Endothelial cell of umbilical vein (primary cell): Measurements from ENCODE around the gene MTREX. TPM values are rescaled to one million over a fixed set of nuclear protein-coding genes. Genes with fewer than 3 reads are reported as not detected.

ENCODE experiments used
- BruUV-seq: library from RNA; stranded (reverse); fragments of 400-500 nt; replicated peaks from 2 replicates; lab custom pipeline; 2021; lab: Mats Ljungman, UMichigan
- CTCF ChIA-PET: fragments of 300-600, 350-600 bp; sonication (Branson Sonifier 250); formaldehyde crosslinking; loops from one replicate; lab custom pipeline; 2021; ENCODE audit warnings: antibody characterized with exemption, inconsistent platforms; lab: Charles Lee
- POLR2A ChIA-PET: fragments of 300-600, 350-600 bp; sonication (Branson Sonifier 250); formaldehyde crosslinking; loops from one replicate; lab custom pipeline; 2021; ENCODE audit warnings: antibody characterized with exemption, inconsistent platforms; lab: Charles Lee
- DNase-seq: peaks from one replicate; pipeline ENCODE4 v3.0.0-alpha.2; 2011; ENCODE audit warnings: low read depth, low spot score
- FAIRE-seq: peaks from 2 replicates; lab custom pipeline; 2011; peaks lifted over from hg19 to GRCh38; lab: Jason Lieb, UNC
- H2AFZ ChIP-seq: 2 replicates; pipeline ENCODE4 v1.6.0; 2012; ENCODE audit warnings: low read depth, low read length, control low read depth, inconsistent platforms
- H3K27ac ChIP-seq: 2 replicates; pipeline ENCODE4 v1.5.1; 2011; ENCODE audit warnings: low read depth, mild to moderate bottlenecking, control low read depth, low read length, moderate library complexity; ENCODE audit not compliant: insufficient read depth
- H3K27me3 ChIP-seq, 2 experiments: 2 replicates each; pipeline versions ENCODE4 v1.6.0 to v1.6.1; 2011; ENCODE audit warnings: low read length in 2 of 2, mixed read lengths in 1 of 2; ENCODE audit not compliant: control insufficient read depth in 2 of 2, insufficient read depth in 2 of 2
- H3K36me3 ChIP-seq, 2 experiments: 2 replicates in 1 of 2; 3 replicates in 1 of 2; pipeline ENCODE4 v1.5.1; 2011; ENCODE audit warnings: low read length in 2 of 2, mild to moderate bottlenecking in 1 of 2, moderate library complexity in 1 of 2; ENCODE audit not compliant: control insufficient read depth in 2 of 2, insufficient read depth in 2 of 2; ENCODE audit errors: extremely low read depth in 1 of 2
- H3K4me1 ChIP-seq: 3 replicates; pipeline ENCODE4 v1.5.1; 2011; ENCODE audit warnings: mild to moderate bottlenecking, low read length; ENCODE audit not compliant: control insufficient read depth, insufficient read depth; ENCODE audit errors: extremely low read depth
- H3K4me2 ChIP-seq: 2 replicates; pipeline ENCODE4 v1.6.1; 2011; ENCODE audit warnings: low read length, control low read depth, mixed read lengths; ENCODE audit not compliant: insufficient read depth
- H3K4me3 ChIP-seq, 3 experiments: fragments of 200-600 bp in 1 of 3; sonication (generic), shearing (Covaris generic) in 1 of 3; replicated peaks in 1 of 3; 2 replicates each; pipeline ENCODE4 v1.5.1; 2011 to 2016; ENCODE audit warnings: control low read depth in 3 of 3, low read length in 3 of 3, mild to moderate bottlenecking in 2 of 3, inconsistent platforms in 1 of 3, low read depth in 1 of 3, moderate library complexity in 1 of 3; ENCODE audit not compliant: insufficient read depth in 1 of 3
- H3K79me2 ChIP-seq: 2 replicates; pipeline ENCODE4 v1.6.0; 2012; ENCODE audit warnings: low read length, inconsistent platforms; ENCODE audit not compliant: control insufficient read depth, insufficient read depth
- H3K9ac ChIP-seq: replicated peaks from 2 replicates; pipeline ENCODE3; 2011; ENCODE audit warnings: low read length, control low read depth; ENCODE audit not compliant: insufficient read depth; ENCODE audit errors: extremely low read depth
- H3K9me1 ChIP-seq: replicated peaks from 3 replicates; pipeline ENCODE4 v1.6.0; 2011; ENCODE audit warnings: mild to moderate bottlenecking, low read length; ENCODE audit not compliant: control insufficient read depth, insufficient read depth; ENCODE audit errors: extremely low read depth
- H3K9me3 ChIP-seq: replicated peaks from 2 replicates; pipeline ENCODE4 v1.5.1; 2012; ENCODE audit warnings: low read length, inconsistent platforms; ENCODE audit not compliant: control insufficient read depth, insufficient read depth
- H4K20me1 ChIP-seq: replicated peaks from 2 replicates; pipeline ENCODE3; 2011; ENCODE audit warnings: mild to moderate bottlenecking, low read length; ENCODE audit not compliant: control insufficient read depth, insufficient read depth; ENCODE audit errors: extremely low read depth
- CTCF ChIP-seq, 2 donors: IDR thresholded peaks; 1 replicate in 1 of 2; 2 replicates in 1 of 2; pipeline ENCODE4 v1.5.1; 2011; ENCODE audit warnings: low read length in 2 of 2, mild to moderate bottlenecking in 2 of 2, moderate library complexity in 2 of 2, control low read depth in 1 of 2, inconsistent platforms in 1 of 2, low read depth in 1 of 2; ENCODE audit not compliant: insufficient read depth in 1 of 2; ENCODE audit errors: extremely low read depth in 1 of 2
- EZH2 ChIP-seq: IDR thresholded peaks from 2 replicates; pipeline ENCODE4 v1.6.1; 2012; ENCODE audit warnings: borderline replicate concordance, low read depth, mild to moderate bottlenecking, moderate library complexity, low read length, inconsistent platforms; ENCODE audit not compliant: severe bottlenecking
- FOS ChIP-seq: IDR thresholded peaks from 2 replicates; pipeline ENCODE4 v1.6.1; 2011; ENCODE audit warnings: mild to moderate bottlenecking, low read length, moderate library complexity, borderline replicate concordance; ENCODE audit not compliant: insufficient read depth
- GATA2 ChIP-seq: IDR thresholded peaks from 2 replicates; pipeline ENCODE4 v1.7.0; 2011; ENCODE audit warnings: low read depth, mild to moderate bottlenecking, moderate library complexity, mixed read lengths, low read length; ENCODE audit not compliant: insufficient read length, insufficient read depth
- JUN ChIP-seq: IDR thresholded peaks from 2 replicates; pipeline ENCODE4 v1.6.1; 2011; ENCODE audit warnings: borderline replicate concordance, low read depth; ENCODE audit not compliant: insufficient read length, insufficient read depth
- MAX ChIP-seq: IDR thresholded peaks from 2 replicates; pipeline ENCODE4 v1.6.1; 2011; ENCODE audit not compliant: insufficient read depth, insufficient read length
- MYC ChIP-seq: IDR thresholded peaks from one replicate; pipeline ENCODE4 v1.6.1; 2011; ENCODE audit warnings: mild to moderate bottlenecking, low read depth, low read length
- POLR2A ChIP-seq: IDR thresholded peaks from 2 replicates; pipeline ENCODE4 v1.6.1; 2012; ENCODE audit warnings: low read depth, mild to moderate bottlenecking, control low read depth, low read length
- POLR2AphosphoS5 ChIP-seq: IDR thresholded peaks from 2 replicates; pipeline ENCODE4 v1.6.1; 2012; ENCODE audit warnings: low read depth, mild to moderate bottlenecking, control low read depth, low read length, moderate library complexity; ENCODE audit not compliant: insufficient read depth
- dilution Hi-C: fragments of 300-500 bp; cut with MboI; formaldehyde crosslinking; loops from one replicate; pipeline ENCODE4 v1.15.0; 2019; ENCODE audit warnings: low sequenced_read_pairs; ENCODE audit not compliant: extremely low pct_ligation_motif_present
- intact Hi-C: fragments of 100-400 bp; cut with micrococcal nuclease; formaldehyde crosslinking; loops from one replicate; pipeline ENCODE4 v1.10.0; 2022
- polyA plus RNA-seq, 4 experiments: library from polyadenylated mRNA; depleted of rRNA in 3 of 4; stranded (reverse) in 3 of 4; unstranded in 1 of 4; fragments of >200 nt; gene quantifications; 2 replicates each; pipeline versions ENCODE4 v1.2.1 to v1.2.3, GENCODE V29; 2011 to 2012; ENCODE audit warnings: missing spikeins in 1 of 4
- total RNA-seq: library from RNA; stranded (reverse); gene quantifications from 2 replicates; pipeline ENCODE4 v1.2.3, GENCODE V29; 2021

MTREX gene
- total and polyA plus RNA-seq, 2 donors (not counting 3 experiments of a cell fraction or from before 2014, with no cell fraction given), result 9.8 to 76.3 TPM

- intact Hi-C loops, result loop anchor here (10.0 kb wide), 1 partner anchor 187 kb away; the partner anchor contains the start of gene PLPP1
- DNase-seq (no peak), FAIRE-seq (no peak)
Observed at GRCh38 chr5:55347786-55348185, 40.0 kb downstream of the MTREX start.

More at GRCh38 chr5:55347786-55348185, 40.0 kb downstream of the MTREX start:
- peaks cover 9 to 28% of the 10 kb centered on the region in 2 experiments for H3K36me3 ChIP-seq
- POLR2A ChIA-PET, result no interaction called here
- H4K20me1 ChIP-seq, result no peaks in the 10 kb centered on the region
- H3K4me3 ChIP-seq, result no peak overlapping the region
- H3K27ac ChIP-seq, result no peak overlapping the region
- H3K9me1 ChIP-seq, result no peaks in the 10 kb centered on the region
- peaks cover 3% of the 10 kb centered on the region for H3K4me1 ChIP-seq
- no peak for TF ChIP-seq POLR2AphosphoS5
- TF ChIP-seq POLR2A, result no peak
- TF ChIP-seq CTCF (IDR thresholded peaks at IDR 0.05; ENCODE audit: extremely low read depth in 1 of 2, insufficient read depth in 1 of 2, low read depth in 1 of 2, low read length in 2 of 2), result no peak
- no peak for TF ChIP-seq FOS
- no peak for TF ChIP-seq GATA2
- TF ChIP-seq MAX, result no peak
- TF ChIP-seq MYC, result no peak
- TF ChIP-seq EZH2, result no peak
- TF ChIP-seq JUN, result no peak
- H3K9ac ChIP-seq, result no peak overlapping the region
- no peaks in the 10 kb centered on the region for H3K27me3 ChIP-seq
- CTCF ChIA-PET, result interaction anchor here (1.5 kb wide), 1 partner anchor 344 kb away, joined by 5 read pairs; no protein-coding TSS in a partner anchor
- dilution Hi-C loops, result no loop called here
- no peaks in the 10 kb centered on the region for H3K9me3 ChIP-seq
- H2AFZ ChIP-seq, result no peak overlapping the region
- H3K4me2 ChIP-seq, result no peak overlapping the region
- no TSS peak for BruUV-seq
- no peaks in the 10 kb centered on the region for H3K79me2 ChIP-seq
